Measurements from ENCODE around the gene SLC43A3.

DNA sequence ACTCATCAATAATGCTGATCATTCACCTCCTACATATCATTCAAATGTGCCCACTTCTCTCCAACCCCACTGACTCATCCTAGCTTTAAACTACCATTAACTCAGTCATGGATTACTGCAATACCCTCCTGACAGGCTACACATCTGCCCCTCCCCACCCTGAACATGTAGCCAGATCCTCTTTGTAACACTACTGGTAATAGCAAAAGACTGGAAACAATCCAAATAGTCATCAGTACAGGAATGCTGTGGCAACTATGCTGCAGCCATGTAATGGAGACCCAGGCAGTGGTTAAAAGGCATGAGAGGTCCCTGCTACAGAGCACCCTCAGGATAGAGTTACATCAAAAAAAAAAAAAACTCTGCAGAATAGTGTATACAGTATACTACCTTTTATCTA, 16.6 kb downstream of the SLC43A3 start:
- TF ChIP-seq POLR2A (IDR thresholded peaks at IDR 0.05; ENCODE audit: low read length), result peak; percentile 27
- TF ChIP-seq GATA1 (IDR thresholded peaks at IDR 0.05; ENCODE audit: low read depth, low read length), result no peak

Data from erythroblast (primary cell).